ENCODE data around the gene SEC22A.

DNA sequence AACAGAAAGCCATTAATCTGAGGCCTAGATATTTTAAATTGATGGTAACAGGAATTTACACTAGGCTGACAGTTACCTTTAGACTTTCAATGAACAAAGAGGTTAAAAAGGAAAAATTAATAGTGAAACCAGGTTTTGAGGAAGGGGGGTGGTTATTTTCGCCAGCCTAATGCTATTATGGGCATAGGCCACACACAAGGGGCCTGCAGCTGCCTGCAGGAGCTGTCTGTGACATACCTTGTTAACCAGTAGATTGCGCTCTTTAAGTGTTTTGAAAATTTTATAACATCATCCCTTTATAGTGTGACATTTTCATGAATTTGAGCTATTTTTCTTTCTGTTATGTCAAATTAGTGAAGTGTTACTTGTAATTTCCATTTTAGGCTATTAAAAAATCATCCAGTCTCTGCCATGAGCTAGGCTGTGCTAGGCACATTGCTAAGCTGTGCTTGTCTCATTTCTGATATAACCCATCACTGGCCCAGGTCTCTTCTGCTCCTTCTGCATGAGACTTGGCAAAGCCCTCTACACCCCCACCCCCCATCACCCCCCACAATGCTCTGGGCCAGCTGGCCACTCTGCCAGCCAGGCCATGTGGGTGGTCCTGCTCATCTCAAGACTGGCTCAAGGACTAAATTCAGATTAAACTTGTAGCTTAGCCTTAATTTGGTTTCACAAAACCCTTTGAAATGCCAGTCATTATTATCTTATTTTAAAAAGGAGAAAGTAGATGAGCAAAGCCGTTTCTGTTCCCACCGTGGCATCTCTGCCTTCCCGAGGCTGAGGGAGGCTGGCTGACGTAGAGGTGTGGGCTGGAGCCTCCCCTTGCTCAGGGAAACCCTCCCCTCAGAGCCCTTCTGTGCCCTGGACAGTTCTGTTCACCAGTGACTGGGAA, 48.4 kb upstream of the SEC22A start:
- TF ChIP-seq, protein P1, sequence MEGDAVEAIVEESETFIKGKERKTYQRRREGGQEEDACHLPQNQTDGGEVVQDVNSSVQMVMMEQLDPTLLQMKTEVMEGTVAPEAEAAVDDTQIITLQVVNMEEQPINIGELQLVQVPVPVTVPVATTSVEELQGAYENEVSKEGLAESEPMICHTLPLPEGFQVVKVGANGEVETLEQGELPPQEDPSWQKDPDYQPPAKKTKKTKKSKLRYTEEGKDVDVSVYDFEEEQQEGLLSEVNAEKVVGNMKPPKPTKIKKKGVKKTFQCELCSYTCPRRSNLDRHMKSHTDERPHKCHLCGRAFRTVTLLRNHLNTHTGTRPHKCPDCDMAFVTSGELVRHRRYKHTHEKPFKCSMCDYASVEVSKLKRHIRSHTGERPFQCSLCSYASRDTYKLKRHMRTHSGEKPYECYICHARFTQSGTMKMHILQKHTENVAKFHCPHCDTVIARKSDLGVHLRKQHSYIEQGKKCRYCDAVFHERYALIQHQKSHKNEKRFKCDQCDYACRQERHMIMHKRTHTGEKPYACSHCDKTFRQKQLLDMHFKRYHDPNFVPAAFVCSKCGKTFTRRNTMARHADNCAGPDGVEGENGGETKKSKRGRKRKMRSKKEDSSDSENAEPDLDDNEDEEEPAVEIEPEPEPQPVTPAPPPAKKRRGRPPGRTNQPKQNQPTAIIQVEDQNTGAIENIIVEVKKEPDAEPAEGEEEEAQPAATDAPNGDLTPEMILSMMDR (IDR thresholded peaks at IDR 0.05), result no peak
- TF ChIP-seq POLR2A (IDR thresholded peaks at IDR 0.05), result no peak
